Activated CD8-positive, alpha-beta memory T cell treated with anti-CD3 and anti-CD28 coated beads, Interleukin-2, amount 10 ng/mL, durations not matched to agents 7 days and 5 days (primary cell): ENCODE measurements around the gene PRSS53. TPM values are rescaled to one million over a fixed set of nuclear protein-coding genes. Genes with fewer than 3 reads are reported as not detected.
"Not testable (repeated sequence)": the region's sequence is repeated elsewhere in the genome, so short reads cannot be mapped to it uniquely, and the experiment has no call there.

Experiments
- ATAC-seq: fragments of 150-1000 bp; cut with Tn5 transposase; one replicate; pipeline ENCODE4 v1.10.0; 2021; ENCODE audit warnings: moderate library complexity
- CTCF ChIA-PET: fragments of 350-600 bp; sonication (Branson Sonifier 250); formaldehyde crosslinking; loops from one replicate; lab custom pipeline; 2021; ENCODE audit warnings: antibody characterized with exemption; lab: Charles Lee
- DNase-seq: peaks from one replicate; pipeline ENCODE4 v3.0.0-alpha.2; 2020
- H3K27ac Mint-ChIP-seq: one replicate; pipeline ENCODE4 v1.8.0; 2021; ENCODE audit warnings: mild to moderate bottlenecking, mixed read lengths
- H3K27me3 Mint-ChIP-seq: one replicate; pipeline ENCODE4 v1.8.0; 2021; ENCODE audit warnings: mixed read lengths
- H3K36me3 Mint-ChIP-seq: one replicate; pipeline ENCODE4 v1.8.0; 2021; ENCODE audit warnings: mild to moderate bottlenecking, mixed read lengths
- H3K4me1 Mint-ChIP-seq: one replicate; pipeline ENCODE4 v1.8.0; 2021; ENCODE audit warnings: mixed read lengths
- H3K4me3 Mint-ChIP-seq: one replicate; pipeline ENCODE4 v1.8.0; 2021; ENCODE audit warnings: mild to moderate bottlenecking, moderate library complexity, mixed read lengths
- H3K9me3 Mint-ChIP-seq: one replicate; pipeline ENCODE4 v1.8.0; 2022; ENCODE audit warnings: low read depth, mixed read lengths
- total RNA-seq, 2 experiments: library from RNA; stranded (reverse); gene quantifications; one replicate each; pipeline ENCODE4 v1.2.3, GENCODE V29; 2021

Gene PRSS53
- total RNA-seq, 2 experiments from 2014 or later, result 5.3 to 6.6 TPM

- Mint-ChIP-seq H3K4me3 (no peak overlapping the region), H3K36me3 (peaks cover 17% of the 10 kb centered on the region), H3K27me3 (no peaks in the 10 kb centered on the region), H3K4me1 (peaks cover 27% of the 10 kb centered on the region), H3K27ac (peak overlapping the region; percentile 27), H3K9me3 (no peaks in the 10 kb centered on the region)
- ATAC-seq, result no peak
- CTCF ChIA-PET, result interaction anchor here (1.4 kb wide), 1 partner anchor 12 kb away, joined by 4 read pairs; no protein-coding TSS in a partner anchor
- no peak for DNase-seq
Measured at GRCh38 chr16:31112711-31113110, 24.0 kb upstream of the PRSS53 start.

GRCh38 chr16:31111881-31112466 is 23.2 kb upstream of the PRSS53 start:
- ATAC-seq, result no peak
- Mint-ChIP-seq H3K27ac (peak overlapping the region; percentile 13), H3K4me1 (peaks cover 29% of the 10 kb centered on the region), H3K27me3 (no peaks in the 10 kb centered on the region), H3K9me3 (no peaks in the 10 kb centered on the region), H3K36me3 (peaks cover 17% of the 10 kb centered on the region), H3K4me3 (no peak overlapping the region)
- DNase-seq, result no peak
- CTCF ChIA-PET, result interaction anchor here (1.2 to 1.4 kb wide), 2 partner anchors 11 to 31 kb away, joined by 3 to 4 read pairs; no protein-coding TSS in a partner anchor

GRCh38 chr16:31110106-31111034 is 21.6 kb upstream of the PRSS53 start:
- H3K27me3 Mint-ChIP-seq, result no peaks in the 10 kb centered on the region
- DNase-seq (no peak), ATAC-seq (no peak)
- peaks cover 17% of the 10 kb centered on the region for H3K36me3 Mint-ChIP-seq
- H3K4me3 Mint-ChIP-seq, result no peak overlapping the region
- H3K9me3 Mint-ChIP-seq, result no peaks in the 10 kb centered on the region
- H3K27ac Mint-ChIP-seq, result no peak overlapping the region
- CTCF ChIA-PET, result no interaction called here
- H3K4me1 Mint-ChIP-seq, result peaks cover 29% of the 10 kb centered on the region

- CTCF ChIA-PET, result no interaction called here
- Mint-ChIP-seq H3K27me3 (no peaks in the 10 kb centered on the region), H3K4me1 (peaks cover 29% of the 10 kb centered on the region)
Measured at GRCh38 chr16:31109622-31110021, 20.9 kb upstream of the PRSS53 start.

GRCh38 chr16:31108794-31109558 is 20.2 kb upstream of the PRSS53 start:
- no peaks in the 10 kb centered on the region for H3K9me3 Mint-ChIP-seq
- H3K4me3 Mint-ChIP-seq, result peak overlapping the region; percentile 71
- peak overlapping the region; percentile 64 for H3K27ac Mint-ChIP-seq
- peaks cover 26% of the 10 kb centered on the region for H3K4me1 Mint-ChIP-seq
- no peak for DNase-seq
- no peak for ATAC-seq
- no peaks in the 10 kb centered on the region for H3K27me3 Mint-ChIP-seq
- H3K36me3 Mint-ChIP-seq, result peaks cover 17% of the 10 kb centered on the region
- CTCF ChIA-PET, result interaction anchor here (1.0 kb wide), 1 partner anchor 155 kb away, joined by 3 read pairs; no protein-coding TSS in a partner anchor

More at GRCh38 chr16:31109622-31110021, 20.9 kb upstream of the PRSS53 start:
- ATAC-seq (no peak), DNase-seq (no peak)
- Mint-ChIP-seq H3K9me3 (no peaks in the 10 kb centered on the region), H3K27ac (peak overlapping the region; percentile 38), H3K4me3 (peak overlapping the region; percentile 66), H3K36me3 (peaks cover 17% of the 10 kb centered on the region)

- ATAC-seq (peak; percentile 94), DNase-seq (peak; percentile 87)
- CTCF ChIA-PET, result interaction anchor here (1.0 to 2.0 kb wide), 4 partner anchors 9 to 154 kb away, joined by 3 to 11 read pairs (median 4); partner anchors contain the start of gene KAT8
- H3K4me1 Mint-ChIP-seq, result peaks cover 22% of the 10 kb centered on the region
- H3K27ac Mint-ChIP-seq, result peak within 1 kb of the TSS; percentile 86
- H3K36me3 Mint-ChIP-seq, result peaks cover 17% of the 10 kb centered on the region
- H3K9me3 Mint-ChIP-seq, result no peaks in the 10 kb centered on the region
- H3K4me3 Mint-ChIP-seq, result peak within 1 kb of the TSS; percentile 80
- no peaks in the 10 kb centered on the region for H3K27me3 Mint-ChIP-seq
Measured at GRCh38 chr16:31108035-31108793, 19.5 kb upstream of the PRSS53 start, which contains the start of gene BCKDK. Gene BCKDK (plus strand): TSS chr16:31108386. CDS start chr16:31109224, 838 bp downstream.

GRCh38 chr16:31107465-31107867 is 18.7 kb upstream of the PRSS53 start:
- peak overlapping the region; percentile 80 for H3K4me3 Mint-ChIP-seq
- peaks cover 15% of the 10 kb centered on the region for H3K36me3 Mint-ChIP-seq
- peak; percentile 22 for ATAC-seq
- H3K27ac Mint-ChIP-seq, result peak overlapping the region; percentile 86
- H3K4me1 Mint-ChIP-seq, result peaks cover 22% of the 10 kb centered on the region
- CTCF ChIA-PET, result interaction anchor here (1.1 to 2.0 kb wide), 3 partner anchors 9 to 35 kb away, joined by 3 to 11 read pairs (median 4); partner anchors contain the start of gene KAT8
- DNase-seq, result peak; percentile 51
- no peaks in the 10 kb centered on the region for H3K27me3 Mint-ChIP-seq
- H3K9me3 Mint-ChIP-seq, result no peaks in the 10 kb centered on the region

- H3K4me1 Mint-ChIP-seq, result peaks cover 22% of the 10 kb centered on the region
- no peaks in the 10 kb centered on the region for H3K27me3 Mint-ChIP-seq
- peak overlapping the region; percentile 86 for H3K27ac Mint-ChIP-seq
- peak overlapping the region; percentile 80 for H3K4me3 Mint-ChIP-seq
- H3K36me3 Mint-ChIP-seq, result peaks cover 10% of the 10 kb centered on the region
- H3K9me3 Mint-ChIP-seq, result no peaks in the 10 kb centered on the region
- ATAC-seq, result no peak
- CTCF ChIA-PET, result interaction anchor here (0.7 to 2.0 kb wide), 2 partner anchors 11 to 36 kb away, joined by 3 to 11 read pairs; no protein-coding TSS in a partner anchor
- DNase-seq, result no peak
Measured at GRCh38 chr16:31106509-31107464, 18.0 kb upstream of the PRSS53 start.

- DNase-seq, result peak; percentile 89
- Mint-ChIP-seq H3K36me3 (peaks cover 10% of the 10 kb centered on the region), H3K27me3 (no peaks in the 10 kb centered on the region), H3K4me3 (no peak overlapping the region), H3K27ac (peak overlapping the region; percentile 75), H3K9me3 (no peaks in the 10 kb centered on the region), H3K4me1 (peaks cover 22% of the 10 kb centered on the region)
- CTCF ChIA-PET, result no interaction called here
- ATAC-seq, result peak; percentile 59
Measured at GRCh38 chr16:31105677-31106213, 17.0 kb upstream of the PRSS53 start.

GRCh38 chr16:31100876-31101641 is 12.3 kb upstream of the PRSS53 start:
- H3K9me3 Mint-ChIP-seq, ATAC-seq, H3K27ac Mint-ChIP-seq, DNase-seq, H3K36me3 Mint-ChIP-seq, H3K4me1 Mint-ChIP-seq, H3K4me3 Mint-ChIP-seq, H3K27me3 Mint-ChIP-seq: not testable (repeated sequence)
- CTCF ChIA-PET, result interaction anchor here (1.0 to 11.2 kb wide), 3 partner anchors 12 to 116 kb away, joined by 4 to 97 read pairs (median 4); partner anchors contain the start of genes HSD3B7 and KAT8
